ENCODE results near the gene GID4. TPM values are rescaled to one million over a fixed set of nuclear protein-coding genes. Genes with fewer than 3 reads are reported as not detected.

GID4 gene
- total RNA-seq, 2 donors from 2014 or later = 11.0 to 19.1 TPM

GRCh38 chr17:18040261-18040858 is 1.2 kb downstream of the GID4 start:
- TF ChIP-seq POLR2AphosphoS5 (IDR thresholded peaks at IDR 0.05) (no peak), POLR2A (IDR thresholded peaks at IDR 0.05) (no peak), CTCF (IDR thresholded peaks at IDR 0.05) (no peak)
- intact Hi-C loops (cut with DNase I) = no loop called here

DNA sequence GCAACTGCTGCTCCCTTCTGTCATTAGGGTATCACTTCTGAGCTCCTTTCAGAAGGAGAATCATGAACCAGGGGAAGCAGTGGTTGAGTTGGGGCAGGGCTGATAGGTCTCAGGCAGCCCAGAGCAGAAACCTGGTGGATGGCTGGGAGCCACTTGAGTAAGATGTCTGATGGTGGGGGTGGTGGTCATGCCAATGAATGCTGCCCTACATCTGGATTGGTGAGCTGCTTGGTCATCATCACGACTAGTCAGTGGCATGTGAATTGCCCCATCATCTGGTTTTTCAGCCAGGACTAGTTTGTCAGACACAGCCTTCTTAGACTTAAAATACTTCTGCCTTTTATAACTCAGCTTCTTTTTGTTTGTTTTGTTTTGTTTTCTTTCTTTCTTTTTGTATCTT is 2.6 kb downstream of the GID4 start:
- Histone ChIP-seq H3K27ac (no peak overlapping the region), H3K4me1 (replicated peaks) (peaks cover 10% of the 10 kb centered on the region), H3K4me3 (no peak overlapping the region), H3K27me3 (replicated peaks; ENCODE audit: insufficient read depth) (no peaks in the 10 kb centered on the region), H3K36me3 (no peaks in the 10 kb centered on the region), H3K9me3 (no peaks in the 10 kb centered on the region)
- TF ChIP-seq CTCF (IDR thresholded peaks at IDR 0.05) (no peak), POLR2AphosphoS5 (IDR thresholded peaks at IDR 0.05) (no peak), POLR2A (IDR thresholded peaks at IDR 0.05) (no peak)
- DNase-seq (ENCODE audit: low spot score) = no peak
- 23% methylated on average over 1 of the region's 1 CpG for WGBS
- intact Hi-C loops (cut with DNase I) = no loop called here

More at GRCh38 chr17:18040261-18040858, 1.2 kb downstream of the GID4 start:
- Histone ChIP-seq H3K4me3 (peak overlapping the region; percentile 83 to 90), H3K27me3 (replicated peaks; ENCODE audit: insufficient read depth) (no peaks in the 10 kb centered on the region), H3K4me1 (replicated peaks) (peaks cover 10% of the 10 kb centered on the region), H3K27ac (peak overlapping the region; percentile 82), H3K9me3 (no peaks in the 10 kb centered on the region), H3K36me3 (no peaks in the 10 kb centered on the region)
- no peak for DNase-seq (ENCODE audit: low spot score)
- 20% methylated on average over 6 of the region's 6 CpGs for WGBS

DNA sequence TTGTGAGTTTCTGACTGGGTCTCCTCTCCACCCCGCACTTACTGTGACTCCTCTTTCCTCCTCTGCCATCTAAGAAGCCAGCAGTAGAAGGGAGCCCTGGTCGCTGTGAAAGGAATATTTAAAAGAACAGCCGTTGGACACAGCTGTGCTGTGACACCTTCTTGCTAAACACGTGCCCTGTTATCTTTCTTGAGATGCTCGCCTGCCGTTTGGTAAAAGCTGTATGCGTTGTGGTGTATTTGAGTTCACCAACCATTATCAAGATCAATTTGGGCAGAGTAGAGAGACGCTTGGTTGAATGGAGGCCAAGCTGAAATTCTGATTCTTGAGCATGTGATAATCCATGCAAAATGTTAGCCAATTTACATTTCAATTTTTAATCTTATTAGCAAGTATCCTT is 3.8 kb downstream of the GID4 start:
- 79% methylated on average over 8 of the region's 8 CpGs for WGBS
- no peaks in the 10 kb centered on the region for H3K36me3 ChIP-seq

DNA sequence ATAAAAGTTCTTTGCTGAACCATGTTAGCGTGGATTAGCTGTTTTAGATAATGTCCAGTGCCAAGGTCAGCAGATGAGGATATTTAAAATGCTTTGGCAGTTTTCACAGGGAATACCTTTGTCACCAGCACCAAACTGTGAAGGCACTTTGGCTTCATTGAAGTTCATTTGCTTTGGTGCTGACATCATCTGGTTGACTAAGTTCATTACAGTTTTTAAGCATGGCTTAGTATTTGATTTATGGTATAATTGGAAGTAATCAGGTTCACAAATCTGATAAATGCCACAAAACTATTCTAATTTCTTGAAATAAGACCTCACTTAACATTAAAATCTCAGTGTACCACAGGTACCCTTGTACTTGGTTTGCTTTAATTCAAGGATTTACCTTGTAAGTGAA is 4.3 kb downstream of the GID4 start:
- no peaks in the 10 kb centered on the region for H3K36me3 ChIP-seq
- DNase-seq (ENCODE audit: low spot score) = no peak
- peak in 2 of 4 experiments; percentile 5 to 25 for TF ChIP-seq CTCF (IDR thresholded peaks at IDR 0.05)
- no peak for TF ChIP-seq POLR2AphosphoS5 (IDR thresholded peaks at IDR 0.05)
- TF ChIP-seq POLR2A (IDR thresholded peaks at IDR 0.05) = no peak
- H3K27ac ChIP-seq = no peak overlapping the region
- no peaks in the 10 kb centered on the region for H3K27me3 ChIP-seq (replicated peaks; ENCODE audit: insufficient read depth)
- 41% methylated on average over 1 of the region's 1 CpG for WGBS
- H3K9me3 ChIP-seq = no peaks in the 10 kb centered on the region
- intact Hi-C loops (cut with DNase I) = no loop called here
- no peak overlapping the region for H3K4me3 ChIP-seq
- H3K4me1 ChIP-seq (replicated peaks) = peaks cover 10% of the 10 kb centered on the region

More for the DNA sequence above, 3.8 kb downstream of the GID4 start:
- no peak overlapping the region for H3K27ac ChIP-seq
- H3K27me3 ChIP-seq (replicated peaks; ENCODE audit: insufficient read depth) = no peaks in the 10 kb centered on the region
- no peak overlapping the region for H3K4me3 ChIP-seq
- peaks cover 10% of the 10 kb centered on the region for H3K4me1 ChIP-seq (replicated peaks)
- no peaks in the 10 kb centered on the region for H3K9me3 ChIP-seq
- intact Hi-C loops (cut with DNase I) = no loop called here
- TF ChIP-seq POLR2A (IDR thresholded peaks at IDR 0.05) (no peak), POLR2AphosphoS5 (IDR thresholded peaks at IDR 0.05) (no peak)
- no peak for DNase-seq (ENCODE audit: low spot score)

GRCh38 chr17:18044609-18045008 is 5.4 kb downstream of the GID4 start:
- H3K36me3 ChIP-seq = no peaks in the 10 kb centered on the region
- WGBS = 90% methylated on average over 3 of the region's 3 CpGs
- H3K27me3 ChIP-seq (replicated peaks; ENCODE audit: insufficient read depth) = no peaks in the 10 kb centered on the region
- intact Hi-C loops (cut with DNase I) = no loop called here
- no peak overlapping the region for H3K4me3 ChIP-seq
- no peak overlapping the region for H3K27ac ChIP-seq
- TF ChIP-seq POLR2A (IDR thresholded peaks at IDR 0.05) = no peak
- no peak for TF ChIP-seq CTCF (IDR thresholded peaks at IDR 0.05)
- TF ChIP-seq POLR2AphosphoS5 (IDR thresholded peaks at IDR 0.05) = no peak
- peaks cover 10% of the 10 kb centered on the region for H3K4me1 ChIP-seq (replicated peaks)
- no peaks in the 10 kb centered on the region for H3K9me3 ChIP-seq
- no peak for DNase-seq (ENCODE audit: low spot score)
